ENCODE data around the gene NRCAM.
"Not testable (repeated sequence)": the region's sequence is repeated elsewhere in the genome, so short reads cannot be mapped to it uniquely, and the experiment has no call there.

The NRCAM gene

GRCh38 chr7:108455998-108456677, at the start of gene NRCAM:
Gene NRCAM, minus strand, starts transcription at chr7:108456436. Its CDS starts 216,372 bp downstream, at chr7:108240064.
- DNase-seq (ENCODE audit: insufficient read length, low spot score) (peak; percentile 10), FAIRE-seq (no peak)

- not testable (repeated sequence) for DNase-seq (ENCODE audit: insufficient read length, low spot score); FAIRE-seq
These were observed 48.3 kb upstream of the NRCAM start for GRCh38 chr7:108504576-108504975.

- DNase-seq (ENCODE audit: insufficient read length, low spot score) (no peak), FAIRE-seq (no peak)
These were observed 47.1 kb upstream of the NRCAM start for GRCh38 chr7:108503112-108504026.

GRCh38 chr7:108499566-108499965, 43.3 kb upstream of the NRCAM start:
- no peak for DNase-seq (ENCODE audit: insufficient read length, low spot score)
- FAIRE-seq = no peak

- DNase-seq (ENCODE audit: insufficient read length, low spot score) (no peak), FAIRE-seq (no peak)
These were observed 42.2 kb upstream of the NRCAM start for GRCh38 chr7:108498481-108498880.

GRCh38 chr7:108497082-108497725, 41.0 kb upstream of the NRCAM start:
- peak; percentile 48 for FAIRE-seq
- peak; percentile 22 for DNase-seq (ENCODE audit: insufficient read length, low spot score)

GRCh38 chr7:108492742-108493141, 36.5 kb upstream of the NRCAM start:
- no peak for DNase-seq (ENCODE audit: insufficient read length, low spot score)
- FAIRE-seq = no peak

- no peak for FAIRE-seq
These were observed 32.7 kb upstream of the NRCAM start for GRCh38 chr7:108488768-108489538.

GRCh38 chr7:108487646-108488045, 31.4 kb upstream of the NRCAM start:
- no peak for DNase-seq (ENCODE audit: insufficient read length, low spot score)
- no peak for FAIRE-seq

More at GRCh38 chr7:108488768-108489538, 32.7 kb upstream of the NRCAM start:
- no peak for DNase-seq (ENCODE audit: insufficient read length, low spot score)

- FAIRE-seq (no peak), DNase-seq (ENCODE audit: insufficient read length, low spot score) (no peak)
These were observed 30.2 kb upstream of the NRCAM start for GRCh38 chr7:108486291-108486966.

GRCh38 chr7:108484137-108484536, 27.9 kb upstream of the NRCAM start:
- FAIRE-seq (no peak), DNase-seq (ENCODE audit: insufficient read length, low spot score) (no peak)

- DNase-seq (ENCODE audit: insufficient read length, low spot score) (no peak), FAIRE-seq (no peak)
These were observed 24.1 kb upstream of the NRCAM start for GRCh38 chr7:108480311-108480710.

GRCh38 chr7:108479751-108480150, 23.5 kb upstream of the NRCAM start:
- no peak for FAIRE-seq
- no peak for DNase-seq (ENCODE audit: insufficient read length, low spot score)

GRCh38 chr7:108479118-108479517, 22.9 kb upstream of the NRCAM start:
- no peak for DNase-seq (ENCODE audit: insufficient read length, low spot score)
- FAIRE-seq = no peak

GRCh38 chr7:108468246-108468645, 12.0 kb upstream of the NRCAM start:
- DNase-seq (ENCODE audit: insufficient read length, low spot score) (no peak), FAIRE-seq (no peak)

- no peak for DNase-seq (ENCODE audit: insufficient read length, low spot score)
- FAIRE-seq = no peak
These were observed 11.2 kb upstream of the NRCAM start for GRCh38 chr7:108467391-108467790.

GRCh38 chr7:108466322-108466721, 10.1 kb upstream of the NRCAM start:
- DNase-seq (ENCODE audit: insufficient read length, low spot score); FAIRE-seq: not testable (repeated sequence)

GRCh38 chr7:108464743-108465142, 8.5 kb upstream of the NRCAM start:
- DNase-seq (ENCODE audit: insufficient read length, low spot score) = no peak
- FAIRE-seq = no peak

- DNase-seq (ENCODE audit: insufficient read length, low spot score) (no peak), FAIRE-seq (no peak)
These were observed 7.4 kb upstream of the NRCAM start for GRCh38 chr7:108463613-108464012.

GRCh38 chr7:108461840-108462239, 5.6 kb upstream of the NRCAM start:
- DNase-seq (ENCODE audit: insufficient read length, low spot score) = no peak
- no peak for FAIRE-seq

Measured in HTR-8/SVneo (cell line).